Thyroid gland (tissue), 4 donors: ENCODE results near the gene COL23A1.

Source experiments
- CTCF ChIP-seq, 6 experiments: fragments of 200-600 bp in 3 of 6; fragments of 450-650 bp in 3 of 6; sonication (generic) in 3 of 6; IDR thresholded peaks; one replicate each; pipeline ENCODE4 v1.5.1; 2016 to 2019; ENCODE audit warnings: antibody characterized with exemption in 6 of 6, mild to moderate bottlenecking in 2 of 6, inconsistent platforms in 1 of 6, moderate library complexity in 1 of 6
- POLR2A ChIP-seq, 2 donors: fragments of 450-650 bp; IDR thresholded peaks; one replicate each; pipeline ENCODE4 v1.6.1; 2017; ENCODE audit warnings: antibody characterized with exemption in 2 of 2, mild to moderate bottlenecking in 2 of 2, moderate library complexity in 1 of 2

GRCh38 chr5:178332210-178332641 is 258.0 kb downstream of the COL23A1 start:
- TF ChIP-seq CTCF (IDR thresholded peaks at IDR 0.05): no peak
- TF ChIP-seq POLR2A (IDR thresholded peaks at IDR 0.05): no peak
